HG02852 (cell line): ENCODE measurements around the gene TMIGD3.
A peak's percentile ranks its signal among the peaks of the same experiment; 100 is the strongest.

Experiments used
- ATAC-seq: cut with Tn5 transposase; IDR thresholded peaks from one replicate; pipeline ENCODE4 v1.9.1; 2021; ENCODE audit warnings: mild to moderate bottlenecking, moderate library complexity; ENCODE audit not compliant: unreplicated experiment

Gene TMIGD3

GRCh38 chr1:111476761-111477309 is 26.6 kb downstream of the TMIGD3 start:
- ATAC-seq, result peak; percentile 78

- ATAC-seq, result no peak
These were observed 27.2 kb downstream of the TMIGD3 start for GRCh38 chr1:111476214-111476613.

DNA sequence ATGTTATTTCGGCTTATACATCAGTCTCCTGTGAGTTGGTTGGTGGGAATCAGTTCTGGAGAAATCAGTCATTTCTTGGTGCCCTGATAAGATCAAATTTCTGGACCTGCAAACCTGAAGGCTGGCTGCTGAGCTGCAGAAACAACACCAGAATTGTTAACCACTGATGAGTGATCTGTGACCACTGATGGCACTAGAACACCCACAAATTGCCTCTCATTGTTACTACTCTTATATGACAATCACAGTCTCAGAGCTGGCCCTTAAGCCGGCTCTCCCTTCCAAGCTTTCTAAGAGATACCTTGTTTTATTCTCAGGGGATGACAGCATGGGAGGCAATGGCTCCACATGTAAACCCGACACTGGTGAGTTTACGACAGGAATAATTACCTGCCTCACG is 27.7 kb downstream of the TMIGD3 start:
- peak; percentile 40 for ATAC-seq

DNA sequence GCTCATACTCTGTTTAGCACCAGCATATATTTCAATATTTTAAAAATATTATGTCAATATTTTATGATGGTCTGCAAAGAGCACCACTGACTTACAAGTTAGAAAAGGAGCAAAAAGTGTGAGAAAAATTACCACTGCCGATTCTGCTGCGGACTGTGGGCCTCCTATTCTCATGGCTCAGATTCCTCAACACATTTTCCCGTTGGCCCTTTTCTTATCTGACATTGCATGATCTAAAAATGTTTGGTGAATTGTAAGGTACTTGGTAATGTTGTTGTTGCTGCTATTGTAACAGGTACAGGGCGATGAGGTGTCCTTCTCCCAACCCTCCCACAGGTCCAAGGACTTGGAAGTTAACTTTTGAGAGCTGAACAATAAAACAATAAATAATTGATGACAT is 28.9 kb downstream of the TMIGD3 start:
- ATAC-seq, result no peak

- no peak for ATAC-seq
These were observed 29.3 kb downstream of the TMIGD3 start for GRCh38 chr1:111474106-111474505.

- ATAC-seq, result no peak
These were observed 31.9 kb downstream of the TMIGD3 start for GRCh38 chr1:111471538-111471937.

DNA sequence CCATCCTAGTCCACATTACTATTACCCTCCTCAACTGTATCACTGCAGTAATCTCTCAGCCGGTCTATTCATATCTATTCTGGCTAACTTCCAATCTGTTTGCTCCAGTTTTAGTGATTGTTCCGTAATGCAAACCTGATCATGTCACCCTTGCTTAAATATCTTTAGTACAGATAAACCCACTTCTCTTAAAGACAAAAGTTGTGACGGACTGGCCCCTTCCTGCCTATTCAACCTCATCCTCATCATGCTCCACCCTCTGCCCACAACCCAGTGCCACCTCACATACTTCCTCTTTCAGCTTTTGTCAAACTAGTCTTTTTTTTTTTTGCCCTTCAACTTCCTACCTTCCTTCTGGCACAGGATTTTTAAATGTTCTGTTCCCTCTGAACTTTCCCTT is 32.4 kb downstream of the TMIGD3 start:
- no peak for ATAC-seq

DNA sequence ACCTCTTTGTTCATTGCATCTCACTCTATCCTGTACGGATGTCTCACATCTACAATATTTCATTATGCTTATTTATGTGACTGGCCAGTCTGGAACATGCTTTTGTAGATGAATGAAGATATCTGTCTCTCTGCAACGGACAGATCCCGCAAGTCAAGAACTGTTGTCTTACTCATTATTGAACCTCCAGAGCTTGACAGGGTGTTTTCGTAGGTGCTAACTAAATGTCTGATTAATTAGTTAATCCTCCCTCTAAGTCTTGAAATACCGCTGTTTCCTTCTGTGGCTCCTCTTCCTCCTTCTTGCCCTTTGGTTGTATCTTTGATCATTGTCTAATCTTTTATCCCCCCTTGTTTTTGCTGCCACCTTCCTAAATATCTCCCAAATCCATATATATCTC is 32.8 kb downstream of the TMIGD3 start:
- no peak for ATAC-seq

DNA sequence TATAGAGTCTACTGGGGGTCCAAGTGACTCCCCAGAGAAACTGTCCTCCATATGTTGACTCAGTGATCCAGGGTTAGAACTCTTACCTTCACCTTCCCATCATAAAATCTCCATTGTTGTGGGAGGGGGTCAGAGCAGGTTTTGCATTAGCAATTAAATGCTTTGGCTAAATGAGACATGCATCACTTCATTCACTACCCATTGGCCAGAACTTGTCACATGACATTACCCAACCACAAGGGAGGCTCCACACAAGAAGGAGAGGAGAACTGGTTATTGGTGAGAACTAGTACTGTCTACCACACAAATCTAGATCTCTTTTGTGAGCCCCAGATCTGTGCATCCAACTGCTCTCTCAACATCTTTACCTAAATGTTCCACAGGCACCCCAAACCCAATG is 33.9 kb downstream of the TMIGD3 start:
- ATAC-seq, result no peak

- no peak for ATAC-seq
These were observed 34.7 kb downstream of the TMIGD3 start for GRCh38 chr1:111468717-111469100.

GRCh38 chr1:111467865-111468716 is 35.3 kb downstream of the TMIGD3 start:
- no peak for ATAC-seq

DNA sequence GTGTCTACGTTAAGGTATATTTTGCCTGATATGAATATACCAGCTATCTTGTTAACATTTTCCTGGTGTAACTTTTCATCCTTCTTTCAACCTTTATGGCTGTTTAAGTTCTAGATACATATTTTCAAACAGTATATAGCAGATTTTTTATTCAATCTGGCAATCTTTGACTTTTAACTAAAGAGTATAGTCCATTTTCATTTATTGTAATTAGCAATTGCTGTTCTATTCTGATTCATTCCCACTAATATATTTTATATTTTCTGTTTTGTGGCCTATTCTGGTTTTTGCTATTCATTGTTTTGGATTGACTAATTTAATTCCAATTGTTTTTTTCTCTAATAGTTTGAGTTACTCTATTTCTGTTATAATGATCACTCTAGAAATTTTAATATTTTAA is 37.0 kb downstream of the TMIGD3 start:
- no peak for ATAC-seq

DNA sequence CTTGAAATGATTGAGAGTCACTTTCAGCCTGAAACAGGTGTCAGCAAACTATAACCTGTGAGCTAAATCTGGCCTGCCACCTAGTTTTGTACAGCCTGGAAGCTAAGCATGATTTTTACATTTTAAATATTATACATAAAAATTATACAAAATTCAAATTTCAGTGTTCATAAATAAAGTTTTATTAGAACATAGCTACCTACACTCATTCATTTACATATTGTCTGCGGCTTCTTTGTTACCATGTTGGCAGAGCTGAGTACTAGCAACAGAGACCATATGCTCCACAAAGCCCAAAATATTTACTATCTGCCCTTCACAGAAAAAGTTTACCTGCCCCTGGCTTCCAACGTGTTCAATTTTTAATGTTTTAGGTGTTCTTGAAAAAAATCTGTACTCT is 37.7 kb downstream of the TMIGD3 start:
- ATAC-seq, result no peak

DNA sequence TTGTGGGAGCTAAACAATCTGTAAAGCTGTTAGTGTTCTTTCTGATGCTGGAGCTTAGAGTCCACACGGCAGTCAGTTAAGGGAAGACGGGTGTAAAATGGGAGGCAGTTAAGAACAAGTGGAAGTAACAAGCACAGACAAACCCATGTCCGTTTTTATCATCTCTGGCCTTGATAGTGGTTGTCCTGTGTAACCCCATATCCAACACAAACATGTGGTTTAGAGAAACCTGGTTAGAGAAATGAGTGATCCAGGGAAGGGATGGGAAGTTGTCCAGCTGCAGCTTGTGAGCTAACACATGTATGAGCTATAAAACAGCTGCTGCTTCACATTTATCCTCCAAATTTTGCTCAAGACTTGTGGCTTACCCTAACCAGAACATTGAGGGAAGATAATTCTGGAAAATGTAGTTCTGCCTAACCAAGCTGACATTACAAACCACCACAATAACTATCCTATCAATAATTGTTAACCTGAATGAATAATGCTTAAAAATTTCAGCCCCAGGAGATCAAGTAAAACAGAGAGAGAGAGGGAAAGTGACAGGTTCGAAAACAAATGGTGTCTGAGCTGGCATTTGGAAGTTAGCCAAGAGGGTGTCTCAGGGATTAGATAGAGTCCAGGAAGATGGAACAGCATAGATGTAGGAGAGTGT is 40.3 kb downstream of the TMIGD3 start:
- ATAC-seq, result no peak

DNA sequence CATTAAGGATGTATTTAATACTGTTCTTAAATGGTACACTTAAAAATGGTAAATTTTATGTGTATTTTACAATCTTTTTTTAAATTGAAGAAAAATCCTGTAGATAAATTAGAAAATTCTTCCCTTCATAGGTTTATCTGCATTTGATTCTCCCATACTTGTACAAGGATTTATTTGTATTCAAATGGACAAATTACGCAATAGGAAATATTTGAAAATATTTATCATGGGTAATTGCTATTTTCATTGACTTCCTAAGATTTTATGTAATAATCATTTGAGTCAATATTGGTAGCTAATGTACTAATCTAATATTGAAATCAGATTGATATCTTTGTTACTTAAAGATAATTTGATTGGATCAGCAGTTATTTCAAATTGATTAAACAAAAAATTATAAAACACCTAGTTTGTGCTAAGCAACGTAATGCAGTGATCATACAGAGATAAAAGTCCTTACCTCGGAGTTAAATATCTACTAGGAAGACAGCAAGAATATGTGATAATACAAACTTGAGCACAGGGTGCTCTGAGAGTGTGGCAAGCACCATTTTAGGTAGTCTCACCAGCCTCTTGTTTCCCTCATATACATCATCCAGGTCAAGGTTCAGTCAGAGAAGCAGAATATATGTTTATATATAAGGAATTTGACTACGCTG is 40.9 kb downstream of the TMIGD3 start:
- no peak for ATAC-seq

DNA sequence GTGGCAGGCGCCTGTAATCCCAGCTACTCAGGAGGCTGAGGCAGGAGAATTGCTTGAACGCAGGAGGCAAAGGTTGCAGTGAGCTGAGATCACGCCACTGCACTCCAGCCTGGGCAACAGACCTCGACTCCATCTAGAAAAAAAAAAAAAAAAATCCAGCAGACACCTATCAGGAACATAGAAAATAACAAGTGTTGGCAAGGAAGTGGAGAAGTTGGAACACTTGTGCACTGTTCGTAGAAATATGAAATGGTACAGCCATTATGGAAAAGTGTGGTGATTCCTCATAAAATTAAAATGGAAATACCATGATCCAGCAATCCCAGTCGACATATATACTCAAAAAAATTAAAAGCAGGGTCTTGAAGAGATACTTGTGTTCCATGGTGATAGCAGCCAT is 41.7 kb downstream of the TMIGD3 start:
- no peak for ATAC-seq

DNA sequence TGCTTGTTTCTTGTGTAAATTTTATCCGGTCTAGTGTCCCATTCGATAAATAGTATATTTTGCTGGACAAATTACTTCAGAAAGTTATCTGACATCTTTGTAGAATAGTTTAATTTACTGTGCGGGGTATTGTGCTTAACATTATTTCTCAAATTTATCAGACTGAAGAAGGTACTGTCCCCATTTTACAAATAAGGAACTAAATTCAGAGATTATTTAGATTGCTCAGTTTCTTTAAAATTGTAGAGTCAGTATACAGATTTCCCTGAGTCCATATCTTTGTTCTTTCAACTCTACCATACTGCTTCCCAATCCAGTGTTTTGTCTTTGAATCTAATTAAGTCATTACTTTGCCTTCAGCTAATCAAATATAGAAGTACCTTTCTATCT is 47.8 kb downstream of the TMIGD3 start:
- no peak for ATAC-seq

DNA sequence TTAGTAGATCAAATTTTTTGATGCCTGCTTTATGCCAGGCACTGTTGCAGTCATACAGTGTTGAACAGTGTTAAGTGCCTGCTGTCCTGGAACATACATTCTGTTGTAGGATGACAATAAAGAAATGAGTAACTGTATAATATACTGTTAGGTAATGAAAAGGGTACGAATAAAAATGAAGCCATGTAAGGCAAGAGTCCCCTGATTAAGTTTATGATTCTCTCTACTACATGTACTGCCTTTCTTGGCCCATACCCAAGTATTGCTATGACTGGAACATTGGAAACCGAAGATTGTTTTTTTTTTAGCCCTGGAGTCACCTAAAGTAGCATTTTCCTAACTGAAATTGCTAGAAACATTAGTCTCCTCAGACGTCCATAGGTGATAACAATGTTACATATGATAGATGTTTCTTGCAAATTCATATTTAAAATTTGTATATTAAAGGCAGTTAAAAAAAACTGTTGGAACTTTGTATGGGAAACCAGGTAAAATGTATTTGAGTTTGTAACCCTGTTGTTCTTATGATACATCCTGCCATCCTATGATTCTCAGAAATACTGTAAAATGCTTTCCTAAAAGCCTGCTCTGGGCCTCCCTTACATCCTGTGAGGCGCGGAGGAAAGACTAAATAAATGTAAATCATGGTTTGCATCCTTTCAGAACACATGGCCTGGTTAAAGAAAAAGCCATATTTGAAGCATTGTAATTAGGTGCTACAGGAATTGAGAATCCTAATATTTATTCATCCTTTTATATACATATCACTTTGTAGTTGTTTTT is 48.4 kb downstream of the TMIGD3 start:
- no peak for ATAC-seq

GRCh38 chr1:111453706-111454105 is 49.7 kb downstream of the TMIGD3 start:
- ATAC-seq, result no peak

DNA sequence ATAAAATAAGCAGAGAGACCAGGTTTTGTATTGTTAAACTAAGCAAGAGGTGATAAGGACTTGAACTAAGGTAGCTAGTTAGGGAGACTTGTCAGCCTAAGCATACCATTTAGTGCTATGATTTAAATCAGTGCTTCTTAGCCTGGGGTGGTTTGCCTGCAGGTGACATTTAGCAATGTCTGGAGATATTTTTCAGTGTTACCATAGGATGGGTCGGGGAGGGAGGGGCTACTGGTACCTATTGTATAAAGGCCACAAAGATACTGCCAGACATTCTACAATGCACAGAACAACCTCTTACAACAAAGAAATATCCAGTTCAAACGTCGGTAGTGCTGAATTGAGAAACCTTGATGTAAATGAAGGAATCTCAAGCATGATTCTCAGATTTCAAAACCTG is 50.9 kb downstream of the TMIGD3 start:
- ATAC-seq, result no peak

- ATAC-seq, result no peak
These were observed 53.2 kb downstream of the TMIGD3 start for GRCh38 chr1:111450185-111450584.
